AG04450 (cell line): ENCODE data around the gene CELA3B. TPM values are rescaled to one million over a fixed set of nuclear protein-coding genes. Genes with fewer than 3 reads are reported as not detected.

Experiments used
- CTCF ChIA-PET: fragments of 300-600, 350-600 bp; formaldehyde crosslinking; extraction: SDS; loops from one replicate; lab custom pipeline; 2022; ENCODE audit warnings: antibody characterized with exemption, inconsistent platforms; lab: Charles Lee
- POLR2A ChIA-PET: fragments of 350-600 bp; formaldehyde crosslinking; extraction: SDS; loops from one replicate; lab custom pipeline; 2021; ENCODE audit warnings: antibody characterized with exemption, inconsistent platforms; lab: Yijun Ruan, JAX
- DNase-seq: peaks from one replicate; pipeline ENCODE4 v3.0.0-alpha.2; 2011; ENCODE audit warnings: low read depth, low spot score
- H3K27ac ChIP-seq: one replicate; pipeline ENCODE4 v1.5.1; 2012; ENCODE audit warnings: low read depth, low read length, control low read depth
- H3K27me3 ChIP-seq: one replicate; pipeline ENCODE4 v1.6.0; 2012; ENCODE audit warnings: low read length; ENCODE audit not compliant: control insufficient read depth, insufficient read depth
- H3K4me3 ChIP-seq: 2 replicates; pipeline ENCODE4 v1.5.1; 2011; ENCODE audit warnings: mild to moderate bottlenecking, low read depth, low read length, control low read depth
- H3K9me3 ChIP-seq: 2 replicates; pipeline ENCODE4 v1.5.1; 2012; ENCODE audit warnings: low read length; ENCODE audit not compliant: control insufficient read depth, insufficient read depth
- CTCF ChIP-seq: IDR thresholded peaks from 2 replicates; pipeline ENCODE4 v1.5.1; 2011; ENCODE audit warnings: low read depth, low read length, control low read depth, inconsistent platforms
- polyA plus RNA-seq: library from polyadenylated mRNA; depleted of rRNA; stranded (reverse); fragments of >200 nt; gene quantifications from 2 replicates; pipeline ENCODE4 v1.2.3, GENCODE V29; 2011; rRNA removed
- small RNA-seq: library from RNA; depleted of rRNA; stranded (forward); fragments of <200 nt; gene quantifications from one replicate; pipeline ENCODE3, GENCODE V24; 2012; ENCODE audit warnings: low read depth; ENCODE audit not compliant: insufficient read length

The CELA3B gene
- polyA plus RNA-seq, 1 experiment: not detected

GRCh38 chr1:22037520-22037919 lies 60.7 kb downstream of the CELA3B start:
- Histone ChIP-seq H3K9me3 (no peaks in the 10 kb centered on the region; the same call in 1 of the 2 replicates), H3K27ac (no peak overlapping the region), H3K4me3 (no peak overlapping the region), H3K27me3 (no peaks in the 10 kb centered on the region)
- TF ChIP-seq CTCF: no peak
- ChIA-PET POLR2A (interaction anchor here (1.5 kb wide), 1 partner anchor 12 kb away, joined by 5 read pairs; no protein-coding TSS in a partner anchor), CTCF (no interaction called here)
- DNase-seq: no peak

- no peak for DNase-seq
- Histone ChIP-seq H3K27me3 (no peaks in the 10 kb centered on the region), H3K27ac (no peak overlapping the region), H3K9me3 (no peaks in the 10 kb centered on the region; the same call in 1 of the 2 replicates), H3K4me3 (no peak overlapping the region)
- CTCF ChIA-PET: no interaction called here
- POLR2A ChIA-PET: interaction anchor here (1.5 kb wide), 1 partner anchor 13 kb away, joined by 5 read pairs; no protein-coding TSS in a partner anchor
- no peak for TF ChIP-seq CTCF
Observed at GRCh38 chr1:22038036-22038435, 61.2 kb downstream of the CELA3B start.

Small RNA genes lying within 50 kb of the gene (small RNA-seq; reads per million reads assigned to genes)
- gene RN7SL186P (not detected), gene RN7SL386P (not detected), gene RNU6-1022P (not detected), gene RNU6-776P (not detected)

Other genes starting within 250 kb of the CELA3B start
- gene USP48, start 193.9 kb upstream of the CELA3B start, polyA plus RNA-seq: 30.6 and 43.6 TPM in 2 replicates
- 0.05 and 0.06 TPM in 2 replicates for gene LDLRAD2, start 164.8 kb upstream of the CELA3B start, polyA plus RNA-seq
- gene HSPG2, start 39.7 kb upstream of the CELA3B start, polyA plus RNA-seq: 9.7 and 13.2 TPM in 2 replicates
- gene CELA3A, start 24.6 kb downstream of the CELA3B start, polyA plus RNA-seq: not detected in 2 replicates
- gene CDC42, start 75.7 kb downstream of the CELA3B start, polyA plus RNA-seq: 345 and 400 TPM in 2 replicates
- not detected in 2 replicates for gene WNT4, start 166.1 kb downstream of the CELA3B start, polyA plus RNA-seq